ENCODE measurements around the gene GPC6.
"Not testable (repeated sequence)": the region's sequence is repeated elsewhere in the genome, so short reads cannot be mapped to it uniquely, and the experiment has no call there.

GPC6 gene

DNA sequence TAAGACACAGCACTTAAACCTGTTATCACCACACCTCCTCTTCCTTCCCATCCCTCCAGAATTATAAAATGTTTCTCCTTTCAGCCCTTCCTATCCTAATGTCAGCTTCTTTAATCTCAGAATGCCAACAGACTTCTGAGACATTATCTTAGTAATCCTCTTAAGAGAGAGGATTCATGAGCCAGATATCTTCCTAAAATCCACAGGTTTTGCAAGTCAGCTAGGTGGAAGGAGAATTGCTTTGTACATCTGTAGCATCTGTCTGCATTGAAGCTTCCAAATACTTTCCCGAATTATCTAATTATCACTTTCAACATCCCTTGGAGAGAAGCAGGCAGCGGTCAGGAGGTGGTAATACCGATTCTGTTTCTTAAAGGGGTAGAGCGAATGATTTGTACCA lies 1073.8 kb downstream of the GPC6 start:
- Histone ChIP-seq H3K27ac (ENCODE audit: low read length, poor library complexity, severe bottlenecking) (no peak overlapping the region), H3K4me3 (ENCODE audit: insufficient read depth in 1 of 2, low read depth in 1 of 2, low read length in 2 of 2) (no peak overlapping the region), H3K23ac (ENCODE audit: low read length in 2 of 2) (no peak overlapping the region), H3K27me3 (ENCODE audit: control insufficient read depth in 1 of 2, insufficient read depth in 1 of 2, low read length in 2 of 2) (no peaks in the 10 kb centered on the region), H2BK5ac (ENCODE audit: low read depth, low read length, poor library complexity, severe bottlenecking) (no peak overlapping the region), H4K91ac (ENCODE audit: low read length) (no peak overlapping the region), H4K8ac (ENCODE audit: low read length) (no peak overlapping the region), H3K9me3 (ENCODE audit: control insufficient read depth, low read length) (no peaks in the 10 kb centered on the region), H3K4me1 (ENCODE audit: control insufficient read depth, insufficient read depth, low read depth, low read length) (no peaks in the 10 kb centered on the region), H3K18ac (ENCODE audit: low read depth in 1 of 2, low read length in 2 of 2) (no peak overlapping the region), H3K9ac (ENCODE audit: low read length) (no peak overlapping the region), H3K4me2 (ENCODE audit: low read length, poor library complexity, severe bottlenecking) (no peak overlapping the region), H2BK15ac (ENCODE audit: low read depth, poor library complexity, severe bottlenecking) (no peak overlapping the region), H3K36me3 (ENCODE audit: control insufficient read depth in 1 of 2, insufficient read depth in 2 of 2, low read depth in 1 of 2, low read length in 2 of 2) (no peaks in the 10 kb centered on the region), H3K14ac (ENCODE audit: low read length in 2 of 2) (no peak overlapping the region), H3K79me1 (replicated peaks; ENCODE audit: low read length, poor library complexity, severe bottlenecking) (no peaks in the 10 kb centered on the region), H2AK5ac (ENCODE audit: low read length, severe bottlenecking) (no peak overlapping the region), H2AFZ (ENCODE audit: low read depth, low read length) (no peak overlapping the region), H3K4ac (ENCODE audit: low read depth in 1 of 2, low read length in 2 of 2) (no peak overlapping the region), H2BK12ac (ENCODE audit: low read length in 2 of 2) (no peak overlapping the region), H2BK120ac (ENCODE audit: low read depth, low read length) (no peak overlapping the region)
- WGBS = 80% methylated on average over 1 of the region's 4 CpGs
- DNase-seq = no peak

DNA sequence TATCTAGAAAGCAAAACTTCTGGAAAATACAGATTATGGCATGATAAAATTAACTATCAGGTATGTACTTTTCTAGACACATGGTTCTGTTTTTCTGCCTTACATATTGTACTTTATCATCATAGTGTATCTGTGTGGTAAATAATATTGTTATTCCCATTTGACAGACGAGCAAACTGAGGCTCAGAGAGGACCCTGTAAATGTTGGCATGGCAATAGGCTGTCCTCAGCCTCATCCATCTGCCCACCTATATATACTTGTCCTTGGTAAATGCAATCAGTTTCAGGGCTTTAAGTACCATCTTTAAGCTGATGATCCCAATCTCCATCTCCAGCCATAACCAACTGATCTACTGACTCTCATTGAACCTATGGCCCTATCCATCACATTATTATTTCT lies 1074.9 kb downstream of the GPC6 start:
- no peak overlapping the region for H3K23ac ChIP-seq (ENCODE audit: low read length in 2 of 2)
- no peak overlapping the region for H2BK5ac ChIP-seq (ENCODE audit: low read depth, low read length, poor library complexity, severe bottlenecking)
- H4K91ac ChIP-seq (ENCODE audit: low read length) = no peak overlapping the region
- no peaks in the 10 kb centered on the region for H3K79me1 ChIP-seq (replicated peaks; ENCODE audit: low read length, poor library complexity, severe bottlenecking)
- no peak overlapping the region for H3K9ac ChIP-seq (ENCODE audit: low read length)
- H3K9me3 ChIP-seq (ENCODE audit: control insufficient read depth, low read length) = no peaks in the 10 kb centered on the region
- no peak overlapping the region for H3K27ac ChIP-seq (ENCODE audit: low read length, poor library complexity, severe bottlenecking)
- 88% methylated on average over 1 of the region's 1 CpG for WGBS
- no peak overlapping the region for H3K14ac ChIP-seq (ENCODE audit: low read length in 2 of 2)
- H4K8ac ChIP-seq (ENCODE audit: low read length) = no peak overlapping the region
- H3K4ac ChIP-seq (ENCODE audit: low read depth in 1 of 2, low read length in 2 of 2) = no peak overlapping the region
- H2AFZ ChIP-seq (ENCODE audit: low read depth, low read length) = no peak overlapping the region
- no peak overlapping the region for H2BK120ac ChIP-seq (ENCODE audit: low read depth, low read length)
- H3K4me1 ChIP-seq (ENCODE audit: control insufficient read depth, insufficient read depth, low read depth, low read length) = peaks cover 2% of the 10 kb centered on the region
- H3K36me3 ChIP-seq (ENCODE audit: control insufficient read depth in 1 of 2, insufficient read depth in 2 of 2, low read depth in 1 of 2, low read length in 2 of 2) = no peaks in the 10 kb centered on the region
- no peaks in the 10 kb centered on the region for H3K27me3 ChIP-seq (ENCODE audit: control insufficient read depth in 1 of 2, insufficient read depth in 1 of 2, low read length in 2 of 2)
- DNase-seq = no peak
- no peak overlapping the region for H2AK5ac ChIP-seq (ENCODE audit: low read length, severe bottlenecking)
- no peak overlapping the region for H3K18ac ChIP-seq (ENCODE audit: low read depth in 1 of 2, low read length in 2 of 2)
- no peak overlapping the region for H3K4me2 ChIP-seq (ENCODE audit: low read length, poor library complexity, severe bottlenecking)
- no peak overlapping the region for H2BK15ac ChIP-seq (ENCODE audit: low read depth, poor library complexity, severe bottlenecking)
- no peak overlapping the region for H3K4me3 ChIP-seq (ENCODE audit: insufficient read depth in 1 of 2, low read depth in 1 of 2, low read length in 2 of 2)
- no peak overlapping the region for H2BK12ac ChIP-seq (ENCODE audit: low read length in 2 of 2)

GRCh38 chr13:94302847-94303565 lies 1076.4 kb downstream of the GPC6 start:
- not testable (repeated sequence) for H3K4ac ChIP-seq (ENCODE audit: low read depth in 1 of 2, low read length in 2 of 2); H3K4me1 ChIP-seq (ENCODE audit: control insufficient read depth, insufficient read depth, low read depth, low read length); H2BK120ac ChIP-seq (ENCODE audit: low read depth, low read length); H3K4me3 ChIP-seq (ENCODE audit: insufficient read depth in 1 of 2, low read depth in 1 of 2, low read length in 2 of 2); H2AK5ac ChIP-seq (ENCODE audit: low read length, severe bottlenecking); H2BK15ac ChIP-seq (ENCODE audit: low read depth, poor library complexity, severe bottlenecking); H2BK5ac ChIP-seq (ENCODE audit: low read depth, low read length, poor library complexity, severe bottlenecking); H3K79me1 ChIP-seq (replicated peaks; ENCODE audit: low read length, poor library complexity, severe bottlenecking); H3K9ac ChIP-seq (ENCODE audit: low read length); H3K23ac ChIP-seq (ENCODE audit: low read length in 2 of 2); H4K8ac ChIP-seq (ENCODE audit: low read length); DNase-seq; H2AFZ ChIP-seq (ENCODE audit: low read depth, low read length); H3K9me3 ChIP-seq (ENCODE audit: control insufficient read depth, low read length); H3K4me2 ChIP-seq (ENCODE audit: low read length, poor library complexity, severe bottlenecking); H3K14ac ChIP-seq (ENCODE audit: low read length in 2 of 2); H3K27me3 ChIP-seq (ENCODE audit: control insufficient read depth in 1 of 2, insufficient read depth in 1 of 2, low read length in 2 of 2); H3K27ac ChIP-seq (ENCODE audit: low read length, poor library complexity, severe bottlenecking); H4K91ac ChIP-seq (ENCODE audit: low read length); H3K36me3 ChIP-seq (ENCODE audit: control insufficient read depth in 1 of 2, insufficient read depth in 2 of 2, low read depth in 1 of 2, low read length in 2 of 2)
- Histone ChIP-seq H3K18ac (ENCODE audit: low read depth in 1 of 2, low read length in 2 of 2) (peak overlapping the region in 1 of 2 experiments; percentile 67), H2BK12ac (ENCODE audit: low read length in 2 of 2) (peak overlapping the region in 1 of 2 experiments; percentile 83)
- WGBS = 95% methylated on average over 19 of the region's 20 CpGs

GRCh38 chr13:94303644-94304174 lies 1077.1 kb downstream of the GPC6 start:
- Histone ChIP-seq H3K14ac (ENCODE audit: low read length in 2 of 2) (no peak overlapping the region), H2BK5ac (ENCODE audit: low read depth, low read length, poor library complexity, severe bottlenecking) (no peak overlapping the region), H4K8ac (ENCODE audit: low read length) (peak overlapping the region; percentile 43), H3K4me3 (ENCODE audit: insufficient read depth in 1 of 2, low read depth in 1 of 2, low read length in 2 of 2) (no peak overlapping the region), H2BK15ac (ENCODE audit: low read depth, poor library complexity, severe bottlenecking) (no peak overlapping the region), H3K9me3 (ENCODE audit: control insufficient read depth, low read length) (no peaks in the 10 kb centered on the region), H4K91ac (ENCODE audit: low read length) (no peak overlapping the region), H3K4me2 (ENCODE audit: low read length, poor library complexity, severe bottlenecking) (no peak overlapping the region), H3K79me1 (replicated peaks; ENCODE audit: low read length, poor library complexity, severe bottlenecking) (no peaks in the 10 kb centered on the region), H3K4me1 (ENCODE audit: control insufficient read depth, insufficient read depth, low read depth, low read length) (peaks cover 2% of the 10 kb centered on the region), H3K9ac (ENCODE audit: low read length) (no peak overlapping the region), H3K27ac (ENCODE audit: low read length, poor library complexity, severe bottlenecking) (peak overlapping the region; percentile 30), H2BK120ac (ENCODE audit: low read depth, low read length) (no peak overlapping the region), H2BK12ac (ENCODE audit: low read length in 2 of 2) (no peak overlapping the region), H3K23ac (ENCODE audit: low read length in 2 of 2) (no peak overlapping the region), H3K27me3 (ENCODE audit: control insufficient read depth in 1 of 2, insufficient read depth in 1 of 2, low read length in 2 of 2) (no peaks in the 10 kb centered on the region), H2AFZ (ENCODE audit: low read depth, low read length) (no peak overlapping the region), H3K4ac (ENCODE audit: low read depth in 1 of 2, low read length in 2 of 2) (no peak overlapping the region), H3K18ac (ENCODE audit: low read depth in 1 of 2, low read length in 2 of 2) (peak overlapping the region in 1 of 2 experiments; percentile 41), H3K36me3 (ENCODE audit: control insufficient read depth in 1 of 2, insufficient read depth in 2 of 2, low read depth in 1 of 2, low read length in 2 of 2) (no peaks in the 10 kb centered on the region), H2AK5ac (ENCODE audit: low read length, severe bottlenecking) (no peak overlapping the region)
- 58% methylated on average over 7 of the region's 7 CpGs for WGBS
- DNase-seq = peak; percentile 23

All from mesenchymal stem cell (in vitro differentiated cells and primary cell).